ENCODE results near the gene SERTAD3. TPM values are rescaled to one million over a fixed set of nuclear protein-coding genes. Genes with fewer than 3 reads are reported as not detected.

Gene SERTAD3, protein sequence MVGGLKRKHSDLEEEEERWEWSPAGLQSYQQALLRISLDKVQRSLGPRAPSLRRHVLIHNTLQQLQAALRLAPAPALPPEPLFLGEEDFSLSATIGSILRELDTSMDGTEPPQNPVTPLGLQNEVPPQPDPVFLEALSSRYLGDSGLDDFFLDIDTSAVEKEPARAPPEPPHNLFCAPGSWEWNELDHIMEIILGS
- total RNA-seq: 17.0 and 21.5 TPM in 2 replicates

GRCh38 chr19:40444000-40444824 lies at the start of gene SERTAD3:
Gene SERTAD3, minus strand, starts transcription at chr19:40444335. Its CDS starts 2,255 bp downstream, at chr19:40442080.

GRCh38 chr19:40466985-40467734 lies 23.0 kb upstream of the SERTAD3 start, which contains the start of gene SPTBN4:
Gene SPTBN4, plus strand, starts transcription at chr19:40467001. Its CDS starts 5,621 bp downstream, at chr19:40472622.

GRCh38 chr19:40465557-40466218 lies 21.6 kb upstream of the SERTAD3 start, which contains the start of gene BLVRB:
Gene BLVRB, minus strand, starts transcription at chr19:40465745. Its CDS starts 57 bp downstream, at chr19:40465688.

GRCh38 chr19:40425450-40426287 lies 18.5 kb downstream of the SERTAD3 start, which contains the start of gene SERTAD1:
Gene SERTAD1, minus strand, starts transcription at chr19:40425992. Its CDS starts 2,446 bp downstream, at chr19:40423546.

DNA sequence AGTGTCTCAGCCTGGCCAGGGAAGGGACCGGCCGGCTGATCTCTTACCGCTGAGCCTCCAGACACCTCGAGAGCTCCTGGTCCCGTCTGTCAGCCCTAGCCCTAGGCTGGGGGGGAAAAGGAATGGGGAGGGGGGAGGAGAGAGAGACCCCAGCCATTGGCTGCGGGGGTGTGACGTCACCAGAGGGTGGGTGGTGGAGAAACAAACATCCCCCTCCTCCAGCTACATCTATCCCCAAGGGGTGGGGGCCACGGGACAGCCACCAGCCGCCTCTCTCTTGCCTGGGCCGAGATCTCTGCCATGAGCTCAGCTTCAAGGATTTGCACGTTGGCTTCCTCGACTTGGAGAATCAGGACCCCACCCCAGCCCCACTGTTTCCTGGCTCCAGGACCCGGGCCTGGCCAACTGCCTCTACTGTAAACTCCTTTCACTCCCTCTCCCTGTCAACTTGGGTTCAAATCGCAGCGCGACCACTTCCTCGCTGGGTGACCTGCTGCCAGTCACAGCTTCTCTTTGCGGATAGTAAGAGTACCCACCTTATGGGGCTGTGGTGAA lies 30.8 kb downstream of the SERTAD3 start, which contains the start of gene PRX:
Gene PRX, minus strand, starts transcription at position 88 of the 555 bp plus-strand sequence. CDS start 5,446 bp downstream, outside the sequence.

Other genes with a start within 250 kb of the SERTAD3 start
- gene TTC9B, start 226.0 kb downstream of the SERTAD3 start, total RNA-seq: 0.08 TPM in 1 of 2 replicates, not detected in the other
- gene CCNP, start 217.6 kb downstream of the SERTAD3 start, total RNA-seq: 0.39 and 1.0 TPM in 2 replicates
- gene AKT2, start 159.0 kb downstream of the SERTAD3 start, total RNA-seq: 74.0 and 93.8 TPM in 2 replicates
- 18.4 and 24.8 TPM in 2 replicates for gene C19orf47, start 95.9 kb downstream of the SERTAD3 start, total RNA-seq
- gene PLD3, start 95.6 kb downstream of the SERTAD3 start, total RNA-seq: 469 and 698 TPM in 2 replicates
- under 0.01 TPM in 1 of 2 replicates, not detected in the other for gene HIPK4, start 54.2 kb downstream of the SERTAD3 start, total RNA-seq
- gene PRX, start 31.0 kb downstream of the SERTAD3 start, total RNA-seq: 2.3 and 2.9 TPM in 2 replicates
- 8.5 and 35.7 TPM in 2 replicates for gene SERTAD1, start 18.3 kb downstream of the SERTAD3 start, total RNA-seq
- 95.0 and 97.1 TPM in 2 replicates for gene BLVRB, start 21.4 kb upstream of the SERTAD3 start, total RNA-seq
- gene SPTBN4, start 22.7 kb upstream of the SERTAD3 start, total RNA-seq: 0.24 and 1.2 TPM in 2 replicates
- 85.1 and 95.4 TPM in 2 replicates for gene SHKBP1, start 132.5 kb upstream of the SERTAD3 start, total RNA-seq
- gene LTBP4, start 157.0 kb upstream of the SERTAD3 start, total RNA-seq: 78.5 and 278 TPM in 2 replicates
- 32.6 and 45.3 TPM in 2 replicates for gene NUMBL, start 246.3 kb upstream of the SERTAD3 start, total RNA-seq

All from epithelial cell of alveolus of lung (primary cell).